Measurements from ENCODE around the gene ARMH3. TPM values are rescaled to one million over a fixed set of nuclear protein-coding genes. Genes with fewer than 3 reads are reported as not detected.

The ARMH3 gene
- total and polyA plus RNA-seq, 10 of the 15 experiments (the other 5 are each of a cell fraction or from before 2014, with no cell fraction given), result 13.0 to 33.0 (median 16.4) TPM

- 48% methylated on average over 2 of the region's 2 CpGs for WGBS (ENCODE audit: insufficient coverage, insufficient replicate concordance, low lambda C conversion rate, missing lambda C conversion rate)
- Histone ChIP-seq H4K20me1 (ENCODE audit: control insufficient read depth, insufficient read depth) (no peaks in the 10 kb centered on the region), H3K9me3 (replicated peaks; ENCODE audit: control insufficient read depth, insufficient read depth, low read length) (no peaks in the 10 kb centered on the region), H3K9ac (ENCODE audit: control insufficient read depth, insufficient read depth, low read length) (no peak overlapping the region), H3K4me2 (ENCODE audit: control insufficient read depth, insufficient read depth) (no peak overlapping the region), H3K27me3 (replicated peaks in 1 of 2; ENCODE audit: control insufficient read depth in 2 of 2, insufficient read depth in 2 of 2, low read length in 1 of 2) (no peaks in the 10 kb centered on the region), H3K36me3 (ENCODE audit: control insufficient read depth in 2 of 2, insufficient read depth in 2 of 2, low read length in 1 of 2) (peaks cover 0 to 4% of the 10 kb centered on the region in 2 experiments; a peak in 1 of 4 replicates), H3K27ac (ENCODE audit: control insufficient read depth, insufficient read depth) (no peak overlapping the region), H3K4me1 (ENCODE audit: control insufficient read depth, insufficient read depth, low read length) (peaks cover 1% of the 10 kb centered on the region), H3K79me2 (ENCODE audit: control insufficient read depth, insufficient read depth, low read length) (peaks cover 2% of the 10 kb centered on the region), H3K4me3 (no peak overlapping the region), H2AFZ (ENCODE audit: control insufficient read depth, low read depth, low read length) (no peak overlapping the region)
- ChIA-PET CTCF (interaction anchor here (1.4 kb wide), 1 partner anchor 186 kb away, joined by 3 read pairs; no protein-coding TSS in a partner anchor), SMC1A (ENCODE audit: uncharacterized antibody, unreplicated experiment) (no interaction called here), RAD21 (ENCODE audit: unreplicated experiment) (interaction anchor here (0.6 kb wide), 1 partner anchor 66 kb away, joined by 4 read pairs; no protein-coding TSS in a partner anchor), POLR2A (interaction anchor here (0.6 to 0.7 kb wide), 2 partner anchors 15 to 150 kb away, joined by 4 read pairs; no protein-coding TSS in a partner anchor)
- no peak for FAIRE-seq
- BruUV-seq (replicated peaks), result no TSS peak
- intact Hi-C loops (cut with micrococcal nuclease; ENCODE audit: unreplicated experiment) (no loop called here), in situ Hi-C loops (cut with MboI) (no loop called here)
- DNase-seq (ENCODE audit: low read depth, low spot score), result no peak
- TF ChIP-seq POLR2AphosphoS5 (IDR thresholded peaks at IDR 0.05; ENCODE audit: low read length), result no peak
- TF ChIP-seq NRF1 (conservative IDR thresholded peaks at IDR 0.05; ENCODE audit: low read depth, low read length), result no peak
- no peak for TF ChIP-seq CREB1 (IDR thresholded peaks at IDR 0.05; ENCODE audit: low read depth)
- TF ChIP-seq ATF2 (IDR thresholded peaks at IDR 0.05; ENCODE audit: low read length), result no peak
- no peak for TF ChIP-seq FOXM1 (IDR thresholded peaks at IDR 0.05; ENCODE audit: low read depth, low read length)
- no peak for TF ChIP-seq ELK1 (IDR thresholded peaks at IDR 0.05; ENCODE audit: low read depth, low read length)
- TF ChIP-seq TCF12 (IDR thresholded peaks at IDR 0.05; ENCODE audit: low read depth, low read length), result no peak
- TF ChIP-seq SPI1 (IDR thresholded peaks at IDR 0.05; ENCODE audit: borderline replicate concordance, insufficient read depth, low read depth, low read length), result no peak
- ATAC-seq, result no peak
Observed at GRCh38 chr10:101824736-101825135, 231.2 kb downstream of the ARMH3 start.
